A673 (cell line): ENCODE results near the gene PPP3R2.

Experiments used
- CTCF ChIP-seq: fragments of 300-800, 200-600 bp; sonication (generic); conservative IDR thresholded peaks from 2 replicates; pipeline ENCODE4 v1.5.1; 2017; ENCODE audit warnings: low read depth, mild to moderate bottlenecking, antibody characterized with exemption, low read length, moderate library complexity, mixed read lengths
- EZH2 ChIP-seq: fragments of 200-600 bp; sonication (generic); IDR thresholded peaks from 2 replicates; pipeline ENCODE4 v1.6.1; 2017; ENCODE audit warnings: borderline replicate concordance, low read depth, mild to moderate bottlenecking, mixed read lengths, antibody characterized with exemption, low read length; ENCODE audit not compliant: poor library complexity, severe bottlenecking

GRCh38 chr9:101605547-101605946 is 10.8 kb upstream of the PPP3R2 start:
- no peak for TF ChIP-seq EZH2
- no peak for TF ChIP-seq CTCF
